HUES64 (cell line): ENCODE data around the gene TMPRSS11A.

Experiments used
- H3K27ac ChIP-seq: 2 replicates; pipeline ENCODE4 v1.7.0; 2013; ENCODE audit warnings: low read depth, low read length, inconsistent platforms
- H3K27me3 ChIP-seq: 2 replicates; pipeline ENCODE4 v1.6.1; 2013; ENCODE audit warnings: mild to moderate bottlenecking, low read length; ENCODE audit not compliant: insufficient read depth
- H3K36me3 ChIP-seq: 2 replicates; pipeline ENCODE4 v1.6.1; 2013; ENCODE audit warnings: mild to moderate bottlenecking, low read length; ENCODE audit not compliant: insufficient read depth
- H3K4me1 ChIP-seq: 2 replicates; pipeline ENCODE4 v1.6.1; 2013; ENCODE audit warnings: mild to moderate bottlenecking, low read length, moderate library complexity; ENCODE audit not compliant: insufficient read depth
- H3K4me3 ChIP-seq: 2 replicates; pipeline ENCODE4 v1.5.1; 2013; ENCODE audit warnings: mild to moderate bottlenecking, low read length, moderate library complexity
- H3K9ac ChIP-seq: 2 replicates; pipeline ENCODE4 v1.6.1; 2013; ENCODE audit warnings: mild to moderate bottlenecking, low read depth, low read length
- H3K9me3 ChIP-seq: 2 replicates; pipeline ENCODE4 v1.6.1; 2013; ENCODE audit warnings: low read depth, low read length; ENCODE audit not compliant: insufficient read depth
- WGBS: fragments of 150-250, 120-280 bp; methylation state at CpG from one replicate; pipeline ENCODE4 v1.1.7; 2013; ENCODE audit warnings: missing lambda C conversion rate; 5-methylcytosine and 5-hydroxymethylcytosine counted together

Gene TMPRSS11A

GRCh38 chr4:67871867-67872266 is 91.4 kb downstream of the TMPRSS11A start:
- Histone ChIP-seq H3K36me3 (no peaks in the 10 kb centered on the region), H3K27me3 (no peaks in the 10 kb centered on the region), H3K4me1 (no peaks in the 10 kb centered on the region), H3K9ac (no peak overlapping the region), H3K27ac (no peak overlapping the region), H3K4me3 (no peak overlapping the region), H3K9me3 (no peaks in the 10 kb centered on the region)

- no peaks in the 10 kb centered on the region for H3K4me1 ChIP-seq
- H3K27ac ChIP-seq: no peak overlapping the region
- WGBS: 100% methylated on average over 2 of the region's 4 CpGs
- H3K36me3 ChIP-seq: no peaks in the 10 kb centered on the region
- H3K4me3 ChIP-seq: no peak overlapping the region
- H3K9me3 ChIP-seq: no peaks in the 10 kb centered on the region
- H3K9ac ChIP-seq: no peak overlapping the region
- no peaks in the 10 kb centered on the region for H3K27me3 ChIP-seq
Observed at GRCh38 chr4:67869580-67870190, 93.6 kb downstream of the TMPRSS11A start.

- H3K9ac ChIP-seq: no peak overlapping the region
- no peak overlapping the region for H3K4me3 ChIP-seq
- no peak overlapping the region for H3K27ac ChIP-seq
- H3K36me3 ChIP-seq: no peaks in the 10 kb centered on the region
- H3K9me3 ChIP-seq: no peaks in the 10 kb centered on the region
- 88% methylated on average over 5 of the region's 6 CpGs for WGBS
- H3K27me3 ChIP-seq: no peaks in the 10 kb centered on the region
- no peaks in the 10 kb centered on the region for H3K4me1 ChIP-seq
Observed at GRCh38 chr4:67861513-67861912, 101.8 kb downstream of the TMPRSS11A start.
